ENCODE data around the gene CDH13.

- TF ChIP-seq EZH2 (IDR thresholded peaks at IDR 0.05) (no peak), POLR2AphosphoS5 (IDR thresholded peaks at IDR 0.05; ENCODE audit: borderline replicate concordance, low read depth, low read length) (no peak)
Observed at GRCh38 chr16:83002351-83003334, 375.9 kb downstream of the CDH13 start.

Measured in SK-N-MC (cell line).